ENCODE measurements around the gene PDZD8. TPM values are rescaled to one million over a fixed set of nuclear protein-coding genes. Genes with fewer than 3 reads are reported as not detected.
"Not testable (repeated sequence)": the region's sequence is repeated elsewhere in the genome, so short reads cannot be mapped to it uniquely, and the experiment has no call there.

The PDZD8 gene
- total RNA-seq, 1 donor from 2014 or later = 23.3 TPM

DNA sequence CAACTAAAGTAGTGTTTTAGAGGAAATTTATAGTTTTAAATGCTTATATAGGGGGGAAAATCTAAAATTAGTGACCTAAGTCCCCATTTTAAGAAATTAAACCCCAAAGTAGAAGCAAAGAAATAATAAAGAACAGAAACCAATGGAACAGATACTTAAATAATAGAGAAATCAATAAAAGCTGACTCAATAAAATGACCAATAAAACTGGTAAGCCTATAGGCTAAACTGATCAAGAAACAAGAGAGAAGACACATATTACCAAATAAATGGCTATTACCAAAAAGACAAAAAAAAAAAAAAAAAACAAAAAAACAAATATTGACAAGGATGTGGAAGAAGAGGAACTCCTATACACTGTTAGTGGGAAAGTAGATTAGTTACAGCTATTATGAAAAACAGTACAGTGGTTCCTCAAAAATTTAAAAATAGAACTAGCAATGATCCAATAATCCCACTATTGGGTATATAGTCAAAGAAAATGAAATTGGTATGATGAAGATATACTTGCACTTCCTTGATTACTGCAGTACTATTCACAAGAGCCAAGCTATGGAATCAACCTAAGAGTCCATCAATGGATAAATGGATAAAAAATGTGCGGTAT lies 81.1 kb downstream of the PDZD8 start:
- peaks cover under 1% of the 10 kb centered on the region for H3K36me3 Mint-ChIP-seq (ENCODE audit: unreplicated experiment)
- H3K27me3 Mint-ChIP-seq (ENCODE audit: unreplicated experiment) = no peaks in the 10 kb centered on the region
- no peaks in the 10 kb centered on the region for H3K4me1 Mint-ChIP-seq (ENCODE audit: low read depth, unreplicated experiment)
- no peak for TF ChIP-seq CTCF (IDR thresholded peaks at IDR 0.05; ENCODE audit: partially characterized antibody, unreplicated experiment)
- H3K27ac Mint-ChIP-seq (ENCODE audit: unreplicated experiment) = no peak overlapping the region
- DNase-seq = no peak
- peaks cover under 1% of the 10 kb centered on the region for H3K9me3 Mint-ChIP-seq (ENCODE audit: unreplicated experiment)
- no peak overlapping the region for H3K4me3 Mint-ChIP-seq (ENCODE audit: unreplicated experiment)

DNA sequence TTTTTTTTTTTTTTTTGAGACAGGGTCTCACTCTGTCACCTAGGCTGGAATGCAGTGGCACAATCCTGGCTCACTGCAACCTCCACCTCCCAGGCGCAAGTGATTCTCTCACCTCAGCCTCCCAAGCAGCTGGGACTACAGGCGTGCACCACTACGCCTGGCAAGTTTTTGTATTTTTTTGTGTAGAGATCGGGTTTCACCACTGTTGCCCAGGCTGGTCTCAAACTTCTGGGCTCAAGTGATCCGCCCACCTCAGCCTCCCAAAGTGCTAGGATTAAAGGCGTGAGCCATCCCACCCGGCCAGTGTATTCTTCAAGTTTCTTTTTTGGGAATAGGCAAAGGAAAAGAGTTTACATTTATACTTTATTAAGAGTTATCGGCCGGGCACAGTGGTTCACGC lies 84.4 kb downstream of the PDZD8 start:
- H3K27me3 Mint-ChIP-seq (ENCODE audit: unreplicated experiment); H3K9me3 Mint-ChIP-seq (ENCODE audit: unreplicated experiment): not testable (repeated sequence)

DNA sequence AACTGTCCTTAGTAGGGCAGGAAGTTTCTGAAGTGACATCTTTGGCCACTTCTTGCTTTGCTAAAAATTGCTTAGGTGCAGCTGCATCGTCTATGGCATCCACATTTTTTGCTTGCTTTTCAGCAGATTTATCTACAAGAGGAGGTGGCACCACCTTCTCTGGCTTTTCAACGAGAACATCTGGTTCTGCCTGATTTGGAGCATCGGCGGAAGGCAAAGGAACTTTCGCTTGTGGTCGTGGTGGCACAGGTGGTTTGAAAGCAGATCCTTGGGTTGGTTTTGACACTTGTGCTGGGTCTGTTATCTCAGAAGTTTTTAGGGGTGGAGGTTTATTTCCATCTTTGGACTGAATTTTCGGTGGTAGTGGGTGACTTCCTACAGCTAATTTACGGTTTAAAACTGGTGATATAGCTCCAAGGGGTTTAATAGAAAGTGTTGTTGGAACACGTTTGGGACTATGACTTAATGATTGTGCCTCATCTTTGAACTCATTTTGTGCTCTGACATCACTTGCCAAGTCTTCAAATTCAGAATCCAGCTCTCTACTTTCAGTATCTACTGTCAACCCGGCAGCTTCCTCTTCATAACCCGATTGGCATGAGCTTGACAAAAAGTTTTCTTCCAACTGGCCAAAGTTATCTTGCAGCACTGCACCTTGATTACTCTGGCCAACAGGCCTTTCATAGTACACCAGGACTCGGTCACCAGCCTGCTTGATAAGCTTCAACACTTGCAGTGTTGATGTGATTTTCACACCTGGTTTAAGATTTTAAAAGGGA lies 90.3 kb downstream of the PDZD8 start:
- H3K4me1 Mint-ChIP-seq (ENCODE audit: low read depth, unreplicated experiment) = no peaks in the 10 kb centered on the region
- no peaks in the 10 kb centered on the region for H3K9me3 Mint-ChIP-seq (ENCODE audit: unreplicated experiment)
- H3K27ac Mint-ChIP-seq (ENCODE audit: unreplicated experiment) = no peak overlapping the region
- H3K4me3 Mint-ChIP-seq (ENCODE audit: unreplicated experiment) = no peak overlapping the region
- no peaks in the 10 kb centered on the region for H3K36me3 Mint-ChIP-seq (ENCODE audit: unreplicated experiment)
- no peak for DNase-seq
- TF ChIP-seq CTCF (IDR thresholded peaks at IDR 0.05; ENCODE audit: partially characterized antibody, unreplicated experiment) = no peak
- no peaks in the 10 kb centered on the region for H3K27me3 Mint-ChIP-seq (ENCODE audit: unreplicated experiment)

More for the DNA sequence above, 84.4 kb downstream of the PDZD8 start:
- H3K4me1 Mint-ChIP-seq (ENCODE audit: low read depth, unreplicated experiment); DNase-seq; H3K27ac Mint-ChIP-seq (ENCODE audit: unreplicated experiment); H3K4me3 Mint-ChIP-seq (ENCODE audit: unreplicated experiment); H3K36me3 Mint-ChIP-seq (ENCODE audit: unreplicated experiment): not testable (repeated sequence)

- TF ChIP-seq CTCF (IDR thresholded peaks at IDR 0.05; ENCODE audit: partially characterized antibody, unreplicated experiment) = no peak
Measured at GRCh38 chr10:117277675-117278074, 97.6 kb downstream of the PDZD8 start.

DNA sequence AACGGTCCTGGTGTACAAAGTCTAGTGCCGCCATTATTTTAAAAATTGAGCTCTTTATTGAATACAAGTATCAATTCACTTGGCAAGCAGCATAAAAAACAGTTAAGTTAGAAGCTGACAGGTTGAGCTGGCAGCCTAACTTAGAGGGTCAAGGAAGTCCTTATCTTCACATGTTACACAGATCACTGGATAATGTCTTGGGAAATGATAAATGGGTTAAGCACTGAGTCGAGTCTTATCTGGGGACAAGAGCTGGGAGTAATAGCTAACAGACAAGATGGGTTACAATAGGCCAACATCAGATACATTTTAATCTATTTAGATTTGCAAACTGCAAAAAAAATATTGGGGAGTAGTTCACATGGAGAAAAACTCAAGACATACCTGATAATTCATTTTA lies 100.1 kb downstream of the PDZD8 start:
- Mint-ChIP-seq H3K4me1 (ENCODE audit: low read depth, unreplicated experiment) (peaks cover 6% of the 10 kb centered on the region), H3K9me3 (ENCODE audit: unreplicated experiment) (peaks cover 3% of the 10 kb centered on the region), H3K4me3 (ENCODE audit: unreplicated experiment) (no peak overlapping the region), H3K27ac (ENCODE audit: unreplicated experiment) (no peak overlapping the region), H3K36me3 (ENCODE audit: unreplicated experiment) (no peaks in the 10 kb centered on the region), H3K27me3 (ENCODE audit: unreplicated experiment) (peaks cover 3% of the 10 kb centered on the region)
- no peak for TF ChIP-seq CTCF (IDR thresholded peaks at IDR 0.05; ENCODE audit: partially characterized antibody, unreplicated experiment)
- no peak for DNase-seq

More at GRCh38 chr10:117277675-117278074, 97.6 kb downstream of the PDZD8 start:
- Mint-ChIP-seq H3K4me1 (ENCODE audit: low read depth, unreplicated experiment) (peaks cover 2% of the 10 kb centered on the region), H3K4me3 (ENCODE audit: unreplicated experiment) (no peak overlapping the region), H3K36me3 (ENCODE audit: unreplicated experiment) (no peaks in the 10 kb centered on the region), H3K27me3 (ENCODE audit: unreplicated experiment) (peaks cover 1% of the 10 kb centered on the region), H3K9me3 (ENCODE audit: unreplicated experiment) (peaks cover 3% of the 10 kb centered on the region), H3K27ac (ENCODE audit: unreplicated experiment) (no peak overlapping the region)
- DNase-seq = no peak
